IPS-20b (cell line): ENCODE measurements around the gene OXA1L.
"Not testable (repeated sequence)": the region's sequence is repeated elsewhere in the genome, so short reads cannot be mapped to it uniquely, and the experiment has no call there.

Source experiments
- H3K27ac ChIP-seq: one replicate; pipeline ENCODE4 v1.5.1; 2013; ENCODE audit warnings: low read length
- H3K27me3 ChIP-seq: 2 replicates; pipeline ENCODE4 v1.6.1; 2013; ENCODE audit warnings: mild to moderate bottlenecking, low read length, inconsistent platforms; ENCODE audit not compliant: insufficient read depth
- H3K36me3 ChIP-seq: 2 replicates; pipeline ENCODE4 v1.6.1; 2013; ENCODE audit warnings: low read depth, mild to moderate bottlenecking, inconsistent platforms, low read length, moderate library complexity; ENCODE audit not compliant: insufficient read depth
- H3K4me1 ChIP-seq: 2 replicates; pipeline ENCODE4 v1.6.1; 2013; ENCODE audit warnings: mild to moderate bottlenecking, control low read depth, inconsistent platforms, low read length, moderate library complexity; ENCODE audit not compliant: insufficient read depth
- H3K4me3 ChIP-seq: 2 replicates; pipeline ENCODE4 v1.5.1; 2013; ENCODE audit warnings: mild to moderate bottlenecking, low read length, inconsistent platforms
- H3K9ac ChIP-seq: 2 replicates; pipeline ENCODE4 v1.6.1; 2013; ENCODE audit warnings: low read depth, mild to moderate bottlenecking, inconsistent platforms, low read length, moderate library complexity
- H3K9me3 ChIP-seq: 2 replicates; pipeline ENCODE4 v1.6.1; 2013; ENCODE audit warnings: mild to moderate bottlenecking, low read depth, low read length, inconsistent platforms; ENCODE audit not compliant: insufficient read depth

The OXA1L gene

DNA sequence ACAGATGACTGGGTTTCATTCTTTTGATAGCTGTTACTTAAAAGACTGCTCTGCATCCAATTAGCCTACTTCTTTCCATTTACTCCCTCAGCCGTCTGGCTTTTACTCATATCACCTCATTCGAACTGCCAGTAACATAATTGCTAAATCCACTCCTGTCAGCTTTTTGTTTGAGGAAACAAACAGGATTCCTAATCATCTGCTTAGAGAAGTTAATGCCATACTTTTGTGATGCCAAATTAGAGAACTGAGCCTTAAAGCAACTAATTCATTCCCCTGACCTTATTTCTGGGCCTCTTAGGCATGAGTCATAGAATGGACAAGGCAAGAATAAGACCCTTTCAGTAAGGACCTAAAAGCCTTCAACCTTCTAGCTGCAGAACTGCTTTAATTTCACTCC, 2.9 kb downstream of the OXA1L start:
- Histone ChIP-seq H3K36me3 (peaks cover 58% of the 10 kb centered on the region), H3K9me3 (no peaks in the 10 kb centered on the region), H3K27ac (no peak overlapping the region), H3K4me1 (no peaks in the 10 kb centered on the region; the same call in 1 of the 2 replicates), H3K9ac (no peak overlapping the region), H3K27me3 (no peaks in the 10 kb centered on the region), H3K4me3 (no peak overlapping the region)

DNA sequence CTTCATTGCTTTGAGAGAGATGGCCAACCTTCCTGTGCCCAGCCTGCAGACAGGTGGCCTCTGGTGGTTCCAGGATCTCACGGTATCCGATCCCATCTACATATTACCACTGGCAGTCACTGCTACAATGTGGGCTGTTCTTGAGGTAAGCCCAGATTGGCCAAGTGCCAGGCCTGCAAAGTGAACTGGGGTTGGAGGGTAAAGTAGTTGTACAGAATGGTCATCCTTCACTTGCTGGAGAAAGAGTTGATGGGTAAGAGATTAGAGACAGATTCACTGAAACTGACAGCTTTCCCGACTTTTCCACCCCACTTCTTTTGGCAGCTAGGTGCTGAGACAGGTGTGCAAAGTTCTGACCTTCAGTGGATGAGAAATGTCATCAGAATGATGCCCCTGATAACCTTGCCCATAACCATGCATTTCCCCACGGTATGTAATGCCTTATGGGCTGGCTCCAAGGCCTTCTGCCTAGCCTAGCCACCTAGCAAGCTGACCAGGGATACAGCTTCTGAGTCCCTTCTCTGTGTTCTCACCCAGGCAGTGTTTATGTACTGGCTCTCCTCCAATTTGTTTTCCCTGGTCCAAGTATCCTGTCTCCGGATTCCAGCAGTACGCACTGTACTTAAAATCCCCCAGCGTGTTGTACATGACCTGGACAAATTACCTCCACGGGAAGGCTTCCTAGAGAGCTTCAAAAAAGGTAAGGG, 4.1 kb downstream of the OXA1L start:
- Histone ChIP-seq H3K4me3 (no peak overlapping the region), H3K27me3 (no peaks in the 10 kb centered on the region), H3K9ac (no peak overlapping the region), H3K36me3 (peaks cover 58% of the 10 kb centered on the region), H3K9me3 (no peaks in the 10 kb centered on the region), H3K4me1 (no peaks in the 10 kb centered on the region; the same call in 1 of the 2 replicates), H3K27ac (no peak overlapping the region)

DNA sequence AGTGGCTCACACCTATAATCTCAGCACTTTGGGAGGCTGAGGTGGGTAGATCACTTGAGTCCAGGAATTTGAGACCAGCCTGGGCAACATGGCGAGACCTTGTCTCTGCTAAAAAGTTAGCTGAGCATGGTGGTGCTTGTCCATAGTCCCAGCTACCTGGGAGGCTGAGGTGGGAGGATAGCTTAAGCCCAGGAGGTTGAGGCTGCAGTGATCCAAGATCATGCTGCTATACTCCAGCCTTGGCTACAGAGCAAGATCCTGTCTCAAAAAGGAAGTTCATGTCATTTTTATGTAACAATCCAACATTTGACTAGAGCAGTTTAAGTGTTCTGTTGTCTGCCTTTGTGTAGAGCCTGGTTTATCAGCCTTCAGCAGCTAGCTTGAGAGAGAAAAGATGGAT, 6.2 kb downstream of the OXA1L start:
- Histone ChIP-seq H3K27ac (no peak overlapping the region), H3K36me3 (peaks cover 57% of the 10 kb centered on the region), H3K9ac (no peak overlapping the region), H3K4me1 (no peaks in the 10 kb centered on the region), H3K27me3 (no peaks in the 10 kb centered on the region), H3K4me3 (no peak overlapping the region), H3K9me3 (no peaks in the 10 kb centered on the region)

DNA sequence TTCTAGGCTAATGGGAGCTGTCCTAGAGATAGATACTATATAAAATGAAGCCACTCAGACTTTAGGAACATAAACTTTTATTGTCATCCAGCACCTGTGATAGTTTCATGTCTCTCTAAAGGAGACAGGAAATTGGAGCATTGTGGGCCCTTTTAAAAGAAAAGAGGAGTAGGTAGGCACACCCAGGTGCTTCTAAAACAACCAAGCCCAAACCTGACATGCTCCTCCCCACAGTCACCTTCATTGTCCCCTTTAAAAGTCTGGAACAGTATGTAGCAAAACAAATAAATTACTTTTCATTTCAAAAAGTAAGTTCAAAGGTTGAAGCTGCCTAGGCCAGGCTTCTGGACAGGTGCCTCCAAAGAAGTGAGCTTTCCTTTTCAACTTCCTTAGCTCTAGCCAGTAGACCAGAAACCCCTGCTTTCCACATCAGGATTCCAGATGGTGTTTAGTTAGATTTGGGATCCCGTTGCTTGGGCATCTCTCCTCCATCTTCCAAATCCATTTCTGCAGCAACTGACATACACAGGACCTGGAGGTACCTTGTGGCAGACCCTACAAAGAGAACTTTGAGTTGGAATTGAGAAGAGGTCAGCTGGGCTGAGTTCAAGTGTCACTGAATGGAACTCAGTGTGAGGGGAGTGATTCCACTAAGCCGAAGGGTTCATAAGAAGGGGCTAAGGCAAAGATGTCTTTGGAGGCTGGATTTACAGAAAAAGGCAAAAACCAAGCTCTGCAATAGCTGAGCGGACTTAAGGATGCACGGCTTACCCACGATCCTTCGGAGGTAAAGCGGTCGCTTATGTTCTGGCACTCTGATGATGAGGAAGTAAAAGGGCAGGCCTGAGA, 6.9 kb downstream of the OXA1L start:
- Histone ChIP-seq H3K9me3 (no peaks in the 10 kb centered on the region), H3K4me1 (no peaks in the 10 kb centered on the region), H3K4me3 (no peak overlapping the region), H3K27ac (no peak overlapping the region), H3K27me3 (no peaks in the 10 kb centered on the region), H3K36me3 (peaks cover 51% of the 10 kb centered on the region), H3K9ac (no peak overlapping the region)

DNA sequence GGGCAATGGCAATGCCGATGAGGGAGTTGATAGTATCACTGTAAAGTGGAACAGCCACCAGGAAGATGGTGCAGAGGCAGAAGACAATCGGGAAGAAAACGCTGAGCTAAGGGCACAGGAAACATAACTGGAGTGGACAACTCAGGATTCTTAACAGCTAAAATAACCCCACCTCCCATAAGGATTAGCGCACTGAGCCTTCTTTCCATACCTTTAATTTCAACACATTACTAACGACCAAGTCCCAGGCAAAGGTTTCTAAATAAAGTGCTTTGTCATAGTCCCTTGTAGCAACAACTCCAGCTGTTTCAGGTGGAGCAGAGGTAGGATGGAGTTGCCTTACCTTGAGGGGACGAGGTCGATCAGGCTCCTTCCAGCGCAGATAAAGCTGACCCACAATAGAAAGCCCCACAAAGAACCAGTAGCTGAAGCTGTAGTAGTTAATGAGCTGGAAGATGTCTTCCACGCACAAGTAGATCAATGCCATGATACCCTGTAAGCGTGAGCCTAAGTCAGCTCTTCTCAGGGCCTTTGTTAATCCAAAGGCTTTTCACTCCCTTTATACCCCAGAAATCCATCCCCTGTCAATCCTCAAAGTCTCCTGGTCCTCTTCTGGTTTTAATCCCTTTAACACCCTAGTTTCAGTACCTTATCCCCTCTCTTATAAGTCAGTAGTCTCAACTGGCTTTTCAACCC, 7.7 kb downstream of the OXA1L start:
- no peak overlapping the region for H3K27ac ChIP-seq
- no peaks in the 10 kb centered on the region for H3K9me3 ChIP-seq
- no peak overlapping the region for H3K9ac ChIP-seq
- H3K27me3 ChIP-seq: no peaks in the 10 kb centered on the region
- H3K36me3 ChIP-seq: peaks cover 45% of the 10 kb centered on the region
- H3K4me3 ChIP-seq: no peak overlapping the region
- H3K4me1 ChIP-seq: no peaks in the 10 kb centered on the region

DNA sequence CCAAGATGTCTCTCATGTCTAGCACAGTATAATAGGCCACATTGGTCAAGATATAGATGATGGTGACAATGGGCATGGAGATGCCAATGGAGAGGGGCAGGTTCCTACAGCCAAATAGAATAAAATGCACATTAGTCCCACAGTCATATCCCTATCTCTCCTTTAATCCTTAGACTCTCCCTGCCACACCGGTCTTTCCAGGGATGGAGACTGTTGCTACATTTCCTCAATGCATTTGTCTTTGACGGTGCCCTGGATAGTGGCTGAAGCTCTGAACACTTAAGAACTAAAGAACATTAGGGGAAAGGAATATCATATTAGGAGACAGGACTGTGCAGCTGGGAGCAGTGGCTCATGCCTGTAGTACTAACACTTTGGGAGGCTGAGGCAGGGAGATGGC, 9.7 kb downstream of the OXA1L start:
- no peak overlapping the region for H3K27ac ChIP-seq
- H3K4me1 ChIP-seq: no peaks in the 10 kb centered on the region
- no peak overlapping the region for H3K4me3 ChIP-seq
- H3K27me3 ChIP-seq: no peaks in the 10 kb centered on the region
- H3K9me3 ChIP-seq: no peaks in the 10 kb centered on the region
- H3K9ac ChIP-seq: no peak overlapping the region
- H3K36me3 ChIP-seq: peaks cover 25% of the 10 kb centered on the region

DNA sequence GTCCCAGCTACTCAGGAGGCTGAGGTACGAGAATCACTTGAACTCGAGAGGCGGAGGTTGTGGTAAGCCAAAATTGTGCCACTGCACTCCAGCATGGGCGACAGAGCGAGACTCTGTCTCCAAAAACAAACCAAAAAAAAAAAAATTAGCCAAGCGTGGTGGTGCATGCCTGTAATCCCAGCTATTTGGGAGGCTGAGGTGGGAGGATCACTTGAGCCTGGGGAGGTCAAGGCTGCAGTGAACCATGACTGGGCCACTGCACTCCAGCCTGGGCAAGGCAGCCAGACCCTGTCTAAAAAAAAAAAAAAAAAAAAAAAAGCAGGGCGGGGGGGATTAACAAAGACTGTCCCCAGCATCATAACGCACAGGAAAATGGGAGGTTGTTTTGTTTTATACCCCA, 10.4 kb downstream of the OXA1L start:
- H3K4me3 ChIP-seq, H3K4me1 ChIP-seq, H3K9me3 ChIP-seq, H3K9ac ChIP-seq, H3K27me3 ChIP-seq, H3K27ac ChIP-seq: not testable (repeated sequence)
- H3K36me3 ChIP-seq: peaks cover 18% of the 10 kb centered on the region

DNA sequence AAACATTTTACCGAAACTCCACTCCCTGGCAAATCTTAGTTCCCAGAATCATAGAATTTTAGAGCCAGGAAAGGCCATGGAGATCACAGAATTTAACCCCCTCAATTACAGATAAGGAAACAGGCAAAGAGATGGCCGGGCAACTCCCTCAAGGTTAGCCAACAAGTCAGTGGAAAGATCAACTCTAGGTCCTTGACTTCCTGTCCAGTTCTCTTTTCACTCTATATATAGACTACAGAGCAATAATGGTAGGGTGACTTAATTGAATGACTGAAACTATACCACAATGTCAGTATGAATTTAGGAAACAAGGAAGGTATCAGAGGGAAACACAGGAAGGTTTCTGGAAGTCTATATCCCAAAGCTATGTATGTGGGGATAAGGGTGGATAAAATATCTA, 11.6 kb downstream of the OXA1L start:
- no peak overlapping the region for H3K27ac ChIP-seq
- H3K27me3 ChIP-seq: no peaks in the 10 kb centered on the region
- peaks cover 10% of the 10 kb centered on the region for H3K36me3 ChIP-seq
- no peaks in the 10 kb centered on the region for H3K9me3 ChIP-seq
- H3K4me1 ChIP-seq: no peaks in the 10 kb centered on the region
- H3K4me3 ChIP-seq: no peak overlapping the region
- H3K9ac ChIP-seq: no peak overlapping the region

DNA sequence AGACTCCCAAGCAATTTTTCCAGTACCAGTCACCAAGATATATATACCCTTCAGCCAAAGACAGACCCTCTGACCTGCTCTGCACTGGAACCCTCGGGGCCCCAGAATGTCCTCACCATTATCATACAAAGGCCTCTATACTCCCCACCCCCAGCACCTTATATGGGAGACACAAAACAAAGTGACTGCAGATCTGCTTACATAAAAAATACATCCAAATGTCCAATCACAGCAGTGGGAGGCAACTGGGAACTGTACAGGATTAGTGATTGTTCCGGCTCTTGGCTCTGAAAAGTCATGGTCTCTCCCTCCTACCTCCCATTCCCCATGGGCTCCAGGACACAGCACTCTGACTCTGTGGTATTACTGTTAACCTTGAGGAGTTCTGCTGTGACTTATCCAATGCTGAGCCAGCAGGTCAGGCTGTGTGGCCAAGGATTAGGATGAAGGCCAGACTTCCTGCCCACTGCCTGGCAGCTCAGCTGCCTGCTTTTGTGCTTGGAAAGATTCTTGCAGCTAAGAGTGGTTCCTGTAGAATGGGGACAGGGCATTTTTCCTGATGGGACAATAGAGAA, 13.7 kb downstream of the OXA1L start:
- Histone ChIP-seq H3K27ac (no peak overlapping the region), H3K4me1 (no peaks in the 10 kb centered on the region), H3K27me3 (no peaks in the 10 kb centered on the region), H3K4me3 (no peak overlapping the region), H3K36me3 (no peaks in the 10 kb centered on the region), H3K9ac (no peak overlapping the region), H3K9me3 (no peaks in the 10 kb centered on the region)

DNA sequence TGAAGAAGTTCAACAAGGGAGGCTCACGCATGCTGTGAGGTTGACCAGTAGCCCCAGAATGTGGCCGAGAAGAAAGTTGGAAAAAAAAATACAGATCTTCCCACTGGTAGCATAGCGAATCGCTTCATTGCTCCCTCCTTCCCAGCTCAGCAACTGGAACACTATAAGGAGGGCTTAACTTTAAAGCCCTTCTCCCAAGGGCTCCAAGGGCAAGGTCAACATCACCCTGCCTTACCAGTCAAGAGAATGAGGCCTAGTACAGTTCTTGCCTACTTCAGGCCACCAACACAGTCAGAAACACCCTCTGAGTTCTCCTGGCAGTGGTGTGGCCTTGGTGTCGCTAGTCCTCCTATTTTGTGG, 14.4 kb downstream of the OXA1L start:
- no peaks in the 10 kb centered on the region for H3K4me1 ChIP-seq
- H3K27ac ChIP-seq: no peak overlapping the region
- no peaks in the 10 kb centered on the region for H3K27me3 ChIP-seq
- H3K36me3 ChIP-seq: no peaks in the 10 kb centered on the region
- H3K9me3 ChIP-seq: no peaks in the 10 kb centered on the region
- no peak overlapping the region for H3K9ac ChIP-seq
- no peak overlapping the region for H3K4me3 ChIP-seq

DNA sequence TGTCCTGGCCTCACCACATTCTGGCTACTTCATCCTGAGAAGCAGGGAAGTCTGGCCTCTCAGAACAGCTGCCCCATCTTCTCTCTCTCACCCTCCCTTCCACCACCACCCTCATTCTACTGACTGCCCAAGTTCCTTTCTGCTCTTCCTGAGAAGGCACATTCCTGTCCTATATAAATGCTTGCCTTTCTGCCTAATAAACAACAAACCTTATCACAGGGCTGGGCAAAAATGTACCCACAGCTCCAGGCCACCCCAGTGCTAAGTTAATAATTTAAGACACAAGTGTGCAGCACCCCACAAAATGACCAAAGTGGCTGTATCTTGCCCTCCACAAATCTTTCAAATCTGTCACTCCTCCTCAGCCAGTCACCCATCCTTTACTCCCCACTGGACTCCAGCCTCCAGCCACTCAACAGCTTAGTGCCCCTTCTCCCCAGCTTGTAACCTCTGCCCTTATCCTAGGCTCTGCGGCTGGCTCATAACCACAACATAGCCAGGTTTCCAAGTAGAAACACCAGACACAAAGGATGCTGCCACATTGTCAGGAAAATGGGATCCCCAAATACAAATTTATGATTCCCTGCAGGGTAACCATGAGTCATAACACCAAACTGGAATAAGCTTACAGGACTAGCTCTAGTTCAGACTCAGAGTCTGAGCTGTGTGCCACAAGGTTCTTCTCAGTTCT, 15.0 kb downstream of the OXA1L start:
- Histone ChIP-seq H3K4me3 (no peak overlapping the region), H3K36me3 (no peaks in the 10 kb centered on the region), H3K9me3 (no peaks in the 10 kb centered on the region), H3K27me3 (no peaks in the 10 kb centered on the region), H3K27ac (no peak overlapping the region), H3K9ac (no peak overlapping the region), H3K4me1 (no peaks in the 10 kb centered on the region)
